Hepatocyte (in vitro differentiated cells): ENCODE results near the gene STXBP6. TPM values are rescaled to one million over a fixed set of nuclear protein-coding genes. Genes with fewer than 3 reads are reported as not detected.

Experiments
- DNase-seq: peaks from one replicate; pipeline ENCODE4 v3.0.0-alpha.2; 2016; ENCODE audit warnings: low spot score
- H2AFZ ChIP-seq: fragments of 200-600 bp; sonication (generic); 2 replicates; pipeline ENCODE4 v1.6.0; 2016; ENCODE audit warnings: antibody characterized with exemption, mild to moderate bottlenecking
- H3K27ac ChIP-seq: fragments of 200-600 bp; sonication (generic); 2 replicates; pipeline ENCODE4 v1.5.1; 2016; ENCODE audit warnings: mild to moderate bottlenecking
- H3K27me3 ChIP-seq: fragments of 200-600 bp; sonication (generic); 2 replicates; pipeline ENCODE4 v1.6.1; 2016
- H3K36me3 ChIP-seq: fragments of 200-600 bp; sonication (generic); replicated peaks from 2 replicates; pipeline ENCODE4 v1.5.1; 2016; ENCODE audit warnings: low read depth; ENCODE audit not compliant: insufficient read depth
- H3K4me1 ChIP-seq: fragments of 200-600 bp; sonication (generic); 2 replicates; pipeline ENCODE4 v1.5.1; 2016; ENCODE audit warnings: mild to moderate bottlenecking, moderate library complexity; ENCODE audit not compliant: insufficient read depth
- H3K4me2 ChIP-seq: fragments of 200-600 bp; sonication (generic); 2 replicates; pipeline ENCODE4 v1.6.0; 2016
- H3K4me3 ChIP-seq: fragments of 200-600 bp; sonication (generic); 2 replicates; pipeline ENCODE4 v1.5.1; 2016; ENCODE audit warnings: mild to moderate bottlenecking
- H3K79me2 ChIP-seq: fragments of 200-600 bp; sonication (generic); 2 replicates; pipeline ENCODE4 v1.6.0; 2017; ENCODE audit warnings: mild to moderate bottlenecking
- H3K9me2 ChIP-seq: fragments of 200-600 bp; sonication (generic); replicated peaks from 2 replicates; pipeline ENCODE4 v1.6.0; 2017; ENCODE audit warnings: mild to moderate bottlenecking; ENCODE audit not compliant: insufficient read depth
- H3K9me3 ChIP-seq: fragments of 200-600 bp; sonication (generic); 2 replicates; pipeline ENCODE4 v1.5.1; 2016; ENCODE audit warnings: low read depth, mild to moderate bottlenecking
- H4K20me1 ChIP-seq: fragments of 200-600 bp; sonication (generic); 2 replicates; pipeline ENCODE4 v1.6.0; 2016; ENCODE audit warnings: mild to moderate bottlenecking; ENCODE audit not compliant: insufficient read depth, poor library complexity, severe bottlenecking
- CTCF ChIP-seq: fragments of 200-600 bp; sonication (generic); IDR thresholded peaks from 2 replicates; pipeline ENCODE4 v1.5.1; 2016; ENCODE audit warnings: antibody characterized with exemption, mild to moderate bottlenecking; ENCODE audit not compliant: poor library complexity
- EZH2 ChIP-seq: fragments of 200-600 bp; sonication (generic); IDR thresholded peaks from 2 replicates; pipeline ENCODE4 v1.6.1; 2016; ENCODE audit warnings: antibody characterized with exemption, mild to moderate bottlenecking, borderline replicate concordance
- EZH2phosphoT487 ChIP-seq: fragments of 200-600 bp; sonication (generic); IDR thresholded peaks from one replicate; pipeline ENCODE4 v1.6.1; 2018; ENCODE audit warnings: antibody characterized with exemption, mild to moderate bottlenecking, low read depth, moderate library complexity; ENCODE audit not compliant: unreplicated experiment, severe bottlenecking
- WGBS: methylation state at CpG from one replicate; pipeline ENCODE4 v1.1.6; 2016; ENCODE audit warnings: low lambda C conversion rate; ENCODE audit errors: missing lambda C conversion rate; 5-methylcytosine and 5-hydroxymethylcytosine counted together
- polyA plus RNA-seq: library from polyadenylated mRNA; unstranded; fragments of >200 nt; fragmentation: Nextera tagmentation; extraction: Ambion mirVana; gene quantifications from 2 replicates; pipeline ENCODE4 v1.2.1, GENCODE V29; 2016
- total RNA-seq: library from RNA; depleted of rRNA; stranded (reverse); fragments of >200 nt; gene quantifications from 2 replicates; pipeline ENCODE4 v1.2.3, GENCODE V29; 2014

The STXBP6 gene
- total and polyA plus RNA-seq, 2 experiments from 2014 or later = 34.1 to 44.9 TPM

DNA sequence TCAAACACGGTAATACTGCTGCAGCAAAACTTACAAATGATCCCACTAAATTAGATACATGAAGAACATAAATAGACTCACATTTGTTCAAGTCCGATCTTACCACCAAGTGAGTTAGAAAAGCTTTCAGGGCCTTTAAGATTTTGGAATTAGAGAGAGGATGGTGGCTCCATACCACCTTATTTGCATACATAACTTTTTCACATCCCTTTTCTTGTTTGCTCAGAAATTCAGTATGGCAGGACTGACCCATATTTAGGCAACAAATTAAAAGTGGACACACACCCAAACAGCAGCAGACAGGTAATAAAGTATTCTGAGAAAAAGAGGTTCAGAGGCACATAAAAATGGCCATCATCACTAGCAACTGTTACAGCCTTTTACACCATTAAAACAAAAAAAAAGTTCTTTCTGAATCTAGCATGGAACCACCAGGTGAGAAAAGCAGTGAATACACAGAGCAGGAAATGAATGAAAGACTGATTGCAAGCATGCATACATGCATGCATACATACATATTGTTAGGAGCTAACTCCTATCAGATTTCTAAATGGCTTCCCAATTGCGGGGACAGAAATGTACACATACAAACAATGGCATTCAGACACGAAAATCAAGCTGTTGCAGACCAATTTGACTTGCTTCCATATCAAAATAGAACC is 23.3 kb downstream of the STXBP6 start:
- Histone ChIP-seq H3K36me3 (no peaks in the 10 kb centered on the region), H4K20me1 (no peaks in the 10 kb centered on the region), H3K27ac (no peak overlapping the region), H3K27me3 (no peaks in the 10 kb centered on the region), H3K4me1 (no peaks in the 10 kb centered on the region), H3K9me3 (no peaks in the 10 kb centered on the region), H3K79me2 (peaks cover 92% of the 10 kb centered on the region), H3K9me2 (no peaks in the 10 kb centered on the region), H3K4me3 (no peak overlapping the region), H2AFZ (no peak overlapping the region), H3K4me2 (no peak overlapping the region)
- DNase-seq = no peak
- no peak for TF ChIP-seq CTCF
- no peak for TF ChIP-seq EZH2
- TF ChIP-seq EZH2phosphoT487 = no peak
- WGBS = 90% methylated on average over 4 of the region's 4 CpGs

DNA sequence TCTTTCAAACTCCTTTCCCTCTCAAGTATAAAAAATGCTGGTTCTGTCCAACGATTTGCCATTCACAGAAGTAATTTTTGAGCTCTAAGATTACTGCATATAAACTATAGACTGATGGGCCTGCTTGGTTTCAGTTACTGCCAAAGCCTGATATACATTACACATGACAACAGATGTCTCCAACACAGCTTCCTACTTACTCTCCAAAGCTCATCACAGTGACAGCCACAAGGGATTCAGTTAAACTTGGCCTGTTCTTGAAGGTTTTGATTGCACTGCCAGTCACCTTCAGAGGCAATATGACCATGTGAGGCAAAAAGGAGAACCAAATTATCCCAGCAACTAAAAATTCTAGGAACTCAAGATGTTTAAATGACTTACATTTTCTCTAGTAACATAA is 30.1 kb downstream of the STXBP6 start:
- Histone ChIP-seq H3K9me2 (no peaks in the 10 kb centered on the region), H2AFZ (no peak overlapping the region), H4K20me1 (no peaks in the 10 kb centered on the region), H3K36me3 (no peaks in the 10 kb centered on the region), H3K27ac (no peak overlapping the region), H3K4me3 (no peak overlapping the region), H3K79me2 (peaks cover 69% of the 10 kb centered on the region), H3K4me1 (peaks cover 9% of the 10 kb centered on the region), H3K9me3 (no peaks in the 10 kb centered on the region), H3K27me3 (no peaks in the 10 kb centered on the region), H3K4me2 (no peak overlapping the region)
- WGBS = 36% methylated on average over 1 of the region's 1 CpG
- DNase-seq = no peak
- TF ChIP-seq EZH2 (no peak), CTCF (no peak), EZH2phosphoT487 (no peak)

DNA sequence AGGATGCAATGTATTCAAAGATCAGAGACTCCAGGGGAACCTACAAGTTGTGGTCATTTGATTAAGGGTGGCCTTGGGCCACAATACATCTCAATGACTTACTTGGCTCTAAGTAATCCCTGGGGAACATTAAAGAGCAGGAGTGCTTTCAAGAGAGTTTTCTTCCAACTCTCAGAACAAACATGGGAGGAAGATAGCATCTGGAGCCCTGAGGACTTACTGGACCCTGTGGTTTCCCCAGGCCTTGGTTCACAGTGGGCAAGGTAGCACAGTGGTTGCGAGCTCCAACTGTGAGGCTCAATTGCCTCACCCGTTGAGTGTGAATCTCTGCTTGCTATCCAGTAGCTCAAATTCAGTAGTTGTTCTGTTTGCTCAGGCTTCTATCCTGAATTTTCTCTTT is 32.4 kb downstream of the STXBP6 start:
- Histone ChIP-seq H3K27ac (no peak overlapping the region), H3K27me3 (no peaks in the 10 kb centered on the region), H3K36me3 (no peaks in the 10 kb centered on the region), H3K79me2 (peaks cover 60% of the 10 kb centered on the region), H3K4me3 (no peak overlapping the region), H3K4me2 (no peak overlapping the region), H3K9me3 (no peaks in the 10 kb centered on the region), H3K4me1 (peaks cover 12% of the 10 kb centered on the region), H2AFZ (no peak overlapping the region), H4K20me1 (no peaks in the 10 kb centered on the region), H3K9me2 (no peaks in the 10 kb centered on the region)
- TF ChIP-seq CTCF (no peak), EZH2phosphoT487 (no peak), EZH2 (no peak)
- WGBS = 82% methylated on average over 2 of the region's 2 CpGs
- no peak for DNase-seq

DNA sequence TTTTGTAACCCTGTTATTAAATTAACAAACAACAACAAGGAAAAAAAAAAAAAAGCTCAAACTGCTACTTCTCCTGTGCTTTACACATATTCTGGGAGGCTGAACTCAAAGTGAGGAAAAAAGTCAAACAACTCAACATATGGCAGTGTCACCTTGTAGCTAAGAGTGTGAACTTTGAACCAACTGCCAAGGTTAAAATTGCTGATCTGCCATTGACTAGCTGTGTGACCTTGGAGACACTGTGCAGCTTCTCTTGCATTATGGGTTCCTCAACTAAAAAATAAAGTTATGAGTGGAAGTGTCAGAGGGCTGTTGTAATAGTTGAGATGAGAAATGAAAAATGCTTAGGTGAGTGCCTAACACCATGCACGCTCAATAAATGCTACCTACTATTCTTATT is 34.2 kb downstream of the STXBP6 start:
- TF ChIP-seq EZH2 (no peak), EZH2phosphoT487 (no peak), CTCF (no peak)
- H3K4me3 ChIP-seq = no peak overlapping the region
- peaks cover 60% of the 10 kb centered on the region for H3K79me2 ChIP-seq
- no peaks in the 10 kb centered on the region for H3K9me3 ChIP-seq
- H4K20me1 ChIP-seq = no peaks in the 10 kb centered on the region
- peaks cover 13% of the 10 kb centered on the region for H3K4me1 ChIP-seq
- no peak overlapping the region for H2AFZ ChIP-seq
- no peak for DNase-seq
- whole genome bisulfite sequencing = 96% methylated on average over 1 of the region's 1 CpG
- no peak overlapping the region for H3K27ac ChIP-seq
- no peaks in the 10 kb centered on the region for H3K9me2 ChIP-seq
- H3K36me3 ChIP-seq = no peaks in the 10 kb centered on the region
- no peaks in the 10 kb centered on the region for H3K27me3 ChIP-seq
- H3K4me2 ChIP-seq = no peak overlapping the region
